ENCODE data around the gene PRKN.

GRCh38 chr6:161440299-161440698, 1287.3 kb downstream of the PRKN start:
- TF ChIP-seq POLR2AphosphoS5 (IDR thresholded peaks at IDR 0.05; ENCODE audit: low read depth) (no peak), CTCF (IDR thresholded peaks at IDR 0.05; ENCODE audit: insufficient read depth, low read length) (no peak)
